Measurements from ENCODE around the gene AMH.

Gene AMH

GRCh38 chr19:2221918-2222317, 27.2 kb upstream of the AMH start:
- no peak for DNase-seq

GRCh38 chr19:2223391-2223790, 25.7 kb upstream of the AMH start:
- no peak for DNase-seq

GRCh38 chr19:2223959-2224358, 25.2 kb upstream of the AMH start:
- DNase-seq, result peak; percentile 39

GRCh38 chr19:2224754-2225349, 24.3 kb upstream of the AMH start:
- DNase-seq, result no peak

- DNase-seq, result no peak
Measured at GRCh38 chr19:2225415-2226050, 23.6 kb upstream of the AMH start.

GRCh38 chr19:2226051-2226839, 22.9 kb upstream of the AMH start:
- no peak for DNase-seq

- DNase-seq, result no peak
Measured at GRCh38 chr19:2226840-2227360, 22.2 kb upstream of the AMH start.

- DNase-seq, result no peak
Measured at GRCh38 chr19:2227415-2228156, 21.5 kb upstream of the AMH start.

GRCh38 chr19:2228157-2229030, 20.7 kb upstream of the AMH start:
- DNase-seq, result no peak

GRCh38 chr19:2229103-2230032, 19.8 kb upstream of the AMH start:
- DNase-seq, result no peak

GRCh38 chr19:2230033-2230531, 19.0 kb upstream of the AMH start:
- no peak for DNase-seq

GRCh38 chr19:2230807-2231533, 18.2 kb upstream of the AMH start:
- DNase-seq, result no peak

GRCh38 chr19:2231621-2232221, 17.4 kb upstream of the AMH start:
- DNase-seq, result no peak

GRCh38 chr19:2232286-2233151, 16.6 kb upstream of the AMH start:
- DNase-seq, result no peak

- DNase-seq, result no peak
Measured at GRCh38 chr19:2233601-2234280, 15.4 kb upstream of the AMH start.

- no peak for DNase-seq
Measured at GRCh38 chr19:2234996-2235380, 14.1 kb upstream of the AMH start.

GRCh38 chr19:2235381-2236063, 13.6 kb upstream of the AMH start:
- no peak for DNase-seq

GRCh38 chr19:2236064-2236313, 13.1 kb upstream of the AMH start:
- no peak for DNase-seq
